Measurements from ENCODE around the gene TKT. TPM values are rescaled to one million over a fixed set of nuclear protein-coding genes. Genes with fewer than 3 reads are reported as not detected.

Gene TKT
- total and polyA plus RNA-seq, 2 of the 4 experiments (the other 2 are of a cell fraction): 280 to 349 TPM

- Histone ChIP-seq H3K9me3 (ENCODE audit: control insufficient read depth, insufficient read depth, low read length) (no peaks in the 10 kb centered on the region), H3K27me3 (ENCODE audit: control insufficient read depth, insufficient read depth, low read length) (no peaks in the 10 kb centered on the region), H3K9me1 (ENCODE audit: insufficient read depth, low read length) (no peaks in the 10 kb centered on the region), H3K79me1 (ENCODE audit: low read depth in 1 of 2, low read length in 2 of 2) (peaks cover 3 to 17% of the 10 kb centered on the region in 2 experiments; a peak in 1 of 4 replicates), H2AK9ac (replicated peaks; ENCODE audit: low read depth, low read length, poor library complexity) (no peak overlapping the region), H3K4ac (ENCODE audit: low read depth, low read length) (no peak overlapping the region), H4K20me1 (ENCODE audit: insufficient read depth, low read length) (peaks cover 3% of the 10 kb centered on the region; the same call in 1 of the 2 replicates), H3K36me3 (ENCODE audit: control insufficient read depth, insufficient read depth, low read length) (peaks cover 16% of the 10 kb centered on the region), H4K5ac (ENCODE audit: low read depth, low read length) (no peak overlapping the region), H3K56ac (ENCODE audit: extremely low read depth, insufficient read depth, low read length) (no peak overlapping the region), H3K4me3 (ENCODE audit: insufficient read depth, low read depth, low read length) (no peak overlapping the region), H2BK20ac (ENCODE audit: low read depth, low read length) (no peak overlapping the region), H3K9ac (ENCODE audit: low read depth, low read length) (no peak overlapping the region), H2AK5ac (ENCODE audit: low read depth, low read length) (no peak overlapping the region), H4K8ac (ENCODE audit: low read depth in 2 of 2, low read length in 2 of 2) (no peak overlapping the region), H4K91ac (ENCODE audit: insufficient read depth, low read depth, low read length) (no peak overlapping the region), H3K18ac (ENCODE audit: low read depth, low read length) (no peak overlapping the region), H3K23ac (ENCODE audit: low read depth, low read length) (no peak overlapping the region), H3K4me2 (ENCODE audit: low read depth, low read length) (no peak overlapping the region), H2BK120ac (ENCODE audit: low read depth, low read length) (no peak overlapping the region), H3K27ac (ENCODE audit: insufficient read depth, low read length) (no peak overlapping the region), H2BK15ac (ENCODE audit: low read depth, low read length) (no peak overlapping the region), H3K4me1 (ENCODE audit: control insufficient read depth, insufficient read depth, low read length) (peaks cover 2% of the 10 kb centered on the region; the same call in 1 of the 2 replicates), H2BK5ac (ENCODE audit: low read depth, low read length, poor library complexity, severe bottlenecking) (no peak overlapping the region), H3K14ac (replicated peaks; ENCODE audit: low read depth, low read length) (no peak overlapping the region), H2AFZ (replicated peaks; ENCODE audit: low read length, poor library complexity) (no peak overlapping the region)
- CTCF ChIA-PET: interaction anchor here (1.0 kb wide), 1 partner anchor 409 kb away, joined by 3 read pairs; no protein-coding TSS in a partner anchor
- no TSS peak for BruUV-seq (replicated peaks)
- POLR2A ChIA-PET (ENCODE audit: unreplicated experiment): no interaction called here
- TF ChIP-seq MXI1 (IDR thresholded peaks at IDR 0.05; ENCODE audit: borderline replicate concordance, low read depth, low read length): no peak
- TF ChIP-seq CEBPB (IDR thresholded peaks at IDR 0.05; ENCODE audit: low read depth, low read length): no peak
- no peak for TF ChIP-seq RFX5 (IDR thresholded peaks at IDR 0.05; ENCODE audit: low read depth, low read length)
- no peak for TF ChIP-seq MAZ (IDR thresholded peaks at IDR 0.05; ENCODE audit: borderline replicate concordance, low read depth, low read length)
- TF ChIP-seq, protein P1, sequence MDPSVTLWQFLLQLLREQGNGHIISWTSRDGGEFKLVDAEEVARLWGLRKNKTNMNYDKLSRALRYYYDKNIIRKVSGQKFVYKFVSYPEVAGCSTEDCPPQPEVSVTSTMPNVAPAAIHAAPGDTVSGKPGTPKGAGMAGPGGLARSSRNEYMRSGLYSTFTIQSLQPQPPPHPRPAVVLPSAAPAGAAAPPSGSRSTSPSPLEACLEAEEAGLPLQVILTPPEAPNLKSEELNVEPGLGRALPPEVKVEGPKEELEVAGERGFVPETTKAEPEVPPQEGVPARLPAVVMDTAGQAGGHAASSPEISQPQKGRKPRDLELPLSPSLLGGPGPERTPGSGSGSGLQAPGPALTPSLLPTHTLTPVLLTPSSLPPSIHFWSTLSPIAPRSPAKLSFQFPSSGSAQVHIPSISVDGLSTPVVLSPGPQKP (IDR thresholded peaks at IDR 0.05; ENCODE audit: borderline replicate concordance, low read depth, low read length): no peak
- no peak for TF ChIP-seq MAFK (IDR thresholded peaks at IDR 0.05; ENCODE audit: low read depth, low read length)
- TF ChIP-seq RAD21 (IDR thresholded peaks at IDR 0.05; ENCODE audit: low read length): no peak
- no peak for TF ChIP-seq CHD1 (IDR thresholded peaks at IDR 0.05; ENCODE audit: low read depth, low read length)
- TF ChIP-seq, protein P2, sequence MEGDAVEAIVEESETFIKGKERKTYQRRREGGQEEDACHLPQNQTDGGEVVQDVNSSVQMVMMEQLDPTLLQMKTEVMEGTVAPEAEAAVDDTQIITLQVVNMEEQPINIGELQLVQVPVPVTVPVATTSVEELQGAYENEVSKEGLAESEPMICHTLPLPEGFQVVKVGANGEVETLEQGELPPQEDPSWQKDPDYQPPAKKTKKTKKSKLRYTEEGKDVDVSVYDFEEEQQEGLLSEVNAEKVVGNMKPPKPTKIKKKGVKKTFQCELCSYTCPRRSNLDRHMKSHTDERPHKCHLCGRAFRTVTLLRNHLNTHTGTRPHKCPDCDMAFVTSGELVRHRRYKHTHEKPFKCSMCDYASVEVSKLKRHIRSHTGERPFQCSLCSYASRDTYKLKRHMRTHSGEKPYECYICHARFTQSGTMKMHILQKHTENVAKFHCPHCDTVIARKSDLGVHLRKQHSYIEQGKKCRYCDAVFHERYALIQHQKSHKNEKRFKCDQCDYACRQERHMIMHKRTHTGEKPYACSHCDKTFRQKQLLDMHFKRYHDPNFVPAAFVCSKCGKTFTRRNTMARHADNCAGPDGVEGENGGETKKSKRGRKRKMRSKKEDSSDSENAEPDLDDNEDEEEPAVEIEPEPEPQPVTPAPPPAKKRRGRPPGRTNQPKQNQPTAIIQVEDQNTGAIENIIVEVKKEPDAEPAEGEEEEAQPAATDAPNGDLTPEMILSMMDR (conservative IDR thresholded peaks at IDR 0.05; ENCODE audit: low read depth, low read length): no peak
- TF ChIP-seq RCOR1 (IDR thresholded peaks at IDR 0.05; ENCODE audit: insufficient replicate concordance, low read length): no peak
- TF ChIP-seq FOS (IDR thresholded peaks at IDR 0.05; ENCODE audit: low read depth, low read length): no peak
- no peak for TF ChIP-seq NFE2L2 (IDR thresholded peaks at IDR 0.05; ENCODE audit: low read depth, low read length)
- no peak for TF ChIP-seq SMC3 (IDR thresholded peaks at IDR 0.05; ENCODE audit: low read depth, low read length)
- no peak for TF ChIP-seq POLR2A (IDR thresholded peaks at IDR 0.05; ENCODE audit: low read depth, low read length)
- no peak for TF ChIP-seq BHLHE40 (IDR thresholded peaks at IDR 0.05; ENCODE audit: low read depth, low read length)
- no peak for TF ChIP-seq USF2 (IDR thresholded peaks at IDR 0.05; ENCODE audit: low read depth, low read length)
- dilution Hi-C loops (cut with HindIII; ENCODE audit: low sequenced_read_pairs, unreplicated experiment): no loop called here
- no peak for DNase-seq
- WGBS, 2 experiments (ENCODE audit: extremely low coverage in 2 of 2, insufficient read length in 1 of 2): no CpG with 5 or more reads among the region's 3 CpGs
- intact Hi-C loops (cut with micrococcal nuclease): no loop called here
- in situ Hi-C loops (cut with MboI; ENCODE audit: low sequenced_read_pairs): loop anchor here (5.0 kb wide), 1 partner anchor 411 kb away; no protein-coding TSS in a partner anchor
- no peak for ATAC-seq (ENCODE audit: low read depth)
These were observed 45.0 kb upstream of the TKT start for GRCh38 chr3:53300826-53301225.

All from IMR-90 (cell line).